Right ventricle myocardium inferior (tissue), 1 donor: ENCODE data around the gene ST6GAL1. TPM values are rescaled to one million over a fixed set of nuclear protein-coding genes. Genes with fewer than 3 reads are reported as not detected.
"Not testable (repeated sequence)": the region's sequence is repeated elsewhere in the genome, so short reads cannot be mapped to it uniquely, and the experiment has no call there.

Experiments used
- ATAC-seq: fragments of 200-7000 bp; cut with Tn5 transposase; one replicate; pipeline ENCODE4 v1.9.1; 2020; ENCODE audit warnings: mild to moderate bottlenecking, moderate library complexity
- DNase-seq: peaks from one replicate; pipeline ENCODE4 v3.0.0; 2021; ENCODE audit errors: missing footprints
- intact Hi-C: fragments of 100-400 bp; cut with DNase I; formaldehyde crosslinking; loops from one replicate; pipeline ENCODE4 v1.11.0; 2022
- total RNA-seq: library from RNA; stranded (reverse); fragmentation: NEBNext Ultra II Directional; extraction: Animal tissue kit (Norgen Biotek cat#: 25700); gene quantifications from one replicate; pipeline ENCODE4 v1.2.1, GENCODE V29; 2021
- donor health status: DM: no; HTN: yes; CAD: no; lungs with severe emphysema.

Gene ST6GAL1
- total RNA-seq, 1 donor from 2014 or later = 77.1 TPM

DNA sequence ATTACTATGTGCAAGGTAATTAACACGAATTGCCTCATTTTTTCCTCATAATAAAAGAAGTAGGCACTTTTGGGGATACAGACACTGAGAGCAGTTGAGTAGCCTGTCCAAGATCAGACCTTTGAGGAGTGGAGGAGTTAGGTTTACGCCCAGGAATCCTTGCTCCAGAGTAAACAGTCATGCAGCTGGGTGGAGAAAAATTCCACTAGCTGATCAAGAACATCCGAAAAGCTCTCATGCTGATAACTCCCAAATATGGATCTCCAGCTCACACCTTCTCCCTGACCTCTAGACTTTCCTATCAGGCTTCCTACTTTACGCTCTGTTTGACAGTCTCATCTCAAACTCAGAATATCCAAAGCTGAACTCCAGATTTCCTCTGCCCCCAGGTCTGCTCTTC, 53.3 kb downstream of the ST6GAL1 start:
- intact Hi-C loops = no loop called here
- no peak for ATAC-seq

DNA sequence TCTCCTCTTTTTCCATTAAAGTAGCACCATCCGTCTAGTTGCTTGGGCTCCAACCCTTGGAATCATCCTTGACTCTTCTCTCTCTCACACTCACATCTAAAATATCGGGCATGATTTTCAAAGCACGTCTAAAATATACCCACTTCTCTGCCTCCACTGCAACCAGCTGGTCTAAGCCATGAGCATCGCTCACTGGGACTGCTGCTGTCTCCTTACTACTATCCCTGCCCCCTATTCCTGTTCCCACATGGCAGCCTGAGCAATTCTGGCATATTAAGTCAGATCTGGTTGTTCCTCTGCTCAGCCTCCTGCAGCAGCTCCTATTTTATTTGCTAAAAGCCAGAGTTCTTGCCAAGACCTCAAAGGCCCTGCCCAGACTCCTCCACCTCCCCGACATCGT, 53.7 kb downstream of the ST6GAL1 start:
- no peak for ATAC-seq
- intact Hi-C loops = no loop called here

More for the DNA sequence above, 53.3 kb downstream of the ST6GAL1 start:
- DNase-seq = no peak

DNA sequence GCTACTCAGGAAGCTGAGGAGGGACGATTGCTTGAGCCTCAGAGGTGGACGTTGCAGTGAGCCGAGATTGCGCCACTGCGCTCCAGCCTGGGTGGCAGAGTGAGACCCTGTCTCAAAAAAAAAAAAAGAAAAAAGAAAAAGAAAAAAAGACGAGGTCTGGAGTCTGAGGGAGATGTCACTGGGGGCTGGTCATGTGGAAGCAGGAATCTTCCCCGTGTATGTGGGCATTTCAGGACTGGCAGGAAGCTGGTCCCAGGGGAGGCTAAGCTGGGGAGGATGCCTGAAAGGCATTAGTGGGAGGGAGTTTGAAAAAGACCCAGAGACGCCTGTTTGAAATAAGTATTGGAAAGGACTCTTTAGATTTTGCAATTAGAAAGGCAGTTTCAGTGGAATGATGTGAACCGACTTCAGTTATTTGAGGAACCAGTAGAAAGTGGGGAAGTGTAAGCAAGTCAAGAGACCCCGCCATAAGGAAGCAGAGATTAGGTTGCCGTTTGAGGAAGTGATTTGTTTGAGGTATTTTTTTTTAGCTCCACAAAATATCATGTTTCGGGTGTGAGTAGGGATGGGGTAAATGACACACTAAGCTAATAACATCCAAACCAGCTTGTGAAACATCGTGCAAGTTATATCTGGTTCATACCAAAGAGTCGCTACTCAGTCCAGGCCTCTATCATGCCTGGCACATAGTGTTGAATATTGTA, 55.5 kb downstream of the ST6GAL1 start:
- ATAC-seq (peak; percentile 35), DNase-seq (no peak)
- intact Hi-C loops = no loop called here

More for the DNA sequence above, 53.7 kb downstream of the ST6GAL1 start:
- DNase-seq = no peak

DNA sequence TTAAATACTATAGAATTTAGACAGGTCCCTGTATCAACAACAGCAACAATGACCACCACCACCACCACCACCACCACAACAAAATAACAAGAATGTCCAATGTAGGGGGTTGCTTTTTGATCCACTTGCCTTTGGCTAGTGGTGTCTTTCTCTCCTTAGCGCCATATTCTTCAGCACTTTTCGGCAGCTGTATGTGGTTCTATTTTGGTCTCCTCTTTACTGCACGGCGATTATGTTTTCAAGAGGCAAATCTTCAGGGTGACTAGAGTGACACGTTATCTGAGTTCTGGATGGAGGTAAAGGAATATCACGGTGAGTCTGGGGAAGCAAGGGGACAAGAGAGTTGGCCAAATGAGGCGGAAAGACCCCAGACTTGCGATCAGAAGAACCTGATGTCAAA, 56.1 kb downstream of the ST6GAL1 start:
- ATAC-seq (no peak), DNase-seq (no peak)
- intact Hi-C loops = no loop called here

DNA sequence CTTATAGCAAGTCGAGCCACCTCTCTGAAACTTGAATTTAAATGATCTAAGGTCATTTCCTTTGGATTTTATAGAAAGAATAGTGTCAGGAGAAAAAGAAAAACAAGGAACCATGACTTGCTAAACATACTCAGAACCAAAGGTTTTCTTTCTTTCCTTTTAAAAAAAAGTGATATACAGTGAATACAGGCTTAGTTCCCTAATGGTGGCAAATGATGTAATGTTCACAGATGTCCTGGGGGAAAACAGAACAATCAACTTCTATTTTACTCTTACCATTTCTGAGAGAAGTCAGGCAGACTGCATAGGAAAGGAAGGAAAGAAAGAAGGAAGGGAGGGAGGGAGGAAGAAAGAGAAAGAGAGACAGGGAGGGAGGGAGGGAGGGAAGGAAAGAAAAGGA, 56.5 kb downstream of the ST6GAL1 start:
- intact Hi-C loops = no loop called here
- no peak for ATAC-seq
- DNase-seq = no peak

DNA sequence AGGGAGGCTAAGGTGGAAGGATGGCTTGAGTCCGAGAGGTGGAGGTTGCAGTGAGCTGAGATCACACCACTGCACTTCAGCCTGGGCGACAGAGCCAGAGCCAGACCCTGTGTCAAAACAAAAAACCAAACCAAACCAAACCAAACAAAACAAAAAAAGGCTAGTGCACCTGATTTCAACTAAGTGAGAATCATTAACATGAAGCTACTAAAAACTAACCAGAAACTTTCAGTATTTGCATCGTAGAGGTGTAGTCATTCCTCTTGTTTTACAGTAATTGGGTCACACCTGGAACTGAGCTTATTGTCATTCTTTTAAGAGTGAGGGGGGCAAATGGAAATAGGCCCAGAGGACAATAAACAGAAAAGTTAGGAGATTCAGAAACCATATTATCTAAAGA, 58.5 kb downstream of the ST6GAL1 start:
- DNase-seq = no peak
- no peak for ATAC-seq
- intact Hi-C loops = no loop called here

DNA sequence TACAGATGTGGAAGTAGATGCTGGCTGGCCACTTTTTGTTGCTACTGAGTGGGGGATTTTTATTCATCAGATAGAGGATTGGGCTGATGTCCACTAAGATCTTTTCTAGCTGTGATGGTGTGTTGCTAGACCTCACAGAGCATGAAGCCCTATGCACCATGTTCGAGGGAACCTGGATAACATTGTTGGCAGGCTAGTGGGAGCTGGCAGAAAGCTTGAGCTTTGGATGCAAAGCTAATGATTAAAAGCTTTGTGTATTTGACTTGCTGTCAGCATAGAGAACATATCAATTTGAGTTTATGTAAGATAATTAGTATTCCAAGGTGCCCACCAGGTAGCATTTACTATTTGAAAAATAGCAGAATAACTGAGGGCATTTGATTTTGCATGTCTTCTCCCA, 59.1 kb downstream of the ST6GAL1 start:
- peak; percentile 23 for ATAC-seq
- intact Hi-C loops = no loop called here

DNA sequence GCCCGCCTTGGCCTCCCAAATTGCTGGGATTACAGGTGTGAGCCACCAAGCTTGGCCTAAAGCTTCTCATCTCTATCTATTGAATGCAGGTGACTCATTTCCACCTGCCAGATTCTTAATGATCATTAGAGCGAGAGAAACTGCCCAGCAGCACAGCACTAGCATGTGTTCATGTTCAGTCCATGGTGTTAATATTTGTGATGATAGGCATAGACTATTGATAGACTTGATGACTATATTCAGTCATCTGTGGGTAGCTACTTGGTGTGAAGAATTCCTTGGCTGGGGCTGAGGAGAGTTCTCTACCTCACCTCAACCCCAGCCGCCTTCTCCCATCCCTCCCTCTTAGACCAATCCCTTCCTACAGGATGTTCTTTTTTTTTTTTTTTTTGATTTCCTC, 60.0 kb downstream of the ST6GAL1 start:
- intact Hi-C loops = no loop called here
- ATAC-seq (no peak), DNase-seq (no peak)

More for the DNA sequence above, 59.1 kb downstream of the ST6GAL1 start:
- no peak for DNase-seq

DNA sequence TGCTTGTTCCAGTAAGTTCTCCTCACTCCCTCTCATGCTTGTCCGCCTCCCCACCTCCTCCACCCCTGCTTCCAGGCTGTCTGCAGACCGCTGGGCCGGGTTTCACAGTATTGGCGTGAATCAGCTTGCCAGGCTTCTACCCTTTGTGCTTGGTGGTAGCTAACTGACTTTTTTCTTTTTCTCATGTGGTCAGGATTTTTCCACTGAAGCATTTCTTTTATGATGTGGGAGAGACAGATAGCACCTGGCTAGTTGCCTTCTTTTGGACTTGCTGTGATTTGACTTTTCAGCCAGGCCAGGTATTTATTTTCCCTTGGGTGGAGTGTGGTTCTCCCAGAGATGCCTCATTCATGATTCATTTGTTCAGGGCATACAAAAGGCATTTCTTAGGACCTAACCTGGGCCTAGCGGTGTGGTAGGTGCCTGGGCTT, 60.6 kb downstream of the ST6GAL1 start:
- intact Hi-C loops = no loop called here
- DNase-seq = no peak
- ATAC-seq = no peak

DNA sequence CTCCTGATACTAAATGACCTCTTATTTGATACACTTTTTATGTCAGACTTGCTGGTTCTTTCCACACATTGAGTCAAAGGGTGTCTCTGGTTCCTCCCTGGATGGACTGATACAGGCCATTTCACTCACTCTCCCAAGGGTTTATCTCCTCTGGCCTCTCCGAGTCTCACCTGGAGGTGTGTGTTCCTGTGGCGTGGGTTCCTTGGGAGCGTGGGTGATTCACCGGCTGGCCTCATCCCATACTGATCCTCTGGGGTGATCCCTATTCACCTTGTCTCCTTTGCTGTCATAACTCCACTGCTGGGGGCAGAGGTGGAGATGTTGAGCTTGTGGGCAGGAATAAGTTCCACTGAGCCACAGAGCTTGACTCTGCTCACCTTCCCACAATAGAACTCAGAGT, 61.1 kb downstream of the ST6GAL1 start:
- no peak for DNase-seq
- intact Hi-C loops = no loop called here
- ATAC-seq = no peak

DNA sequence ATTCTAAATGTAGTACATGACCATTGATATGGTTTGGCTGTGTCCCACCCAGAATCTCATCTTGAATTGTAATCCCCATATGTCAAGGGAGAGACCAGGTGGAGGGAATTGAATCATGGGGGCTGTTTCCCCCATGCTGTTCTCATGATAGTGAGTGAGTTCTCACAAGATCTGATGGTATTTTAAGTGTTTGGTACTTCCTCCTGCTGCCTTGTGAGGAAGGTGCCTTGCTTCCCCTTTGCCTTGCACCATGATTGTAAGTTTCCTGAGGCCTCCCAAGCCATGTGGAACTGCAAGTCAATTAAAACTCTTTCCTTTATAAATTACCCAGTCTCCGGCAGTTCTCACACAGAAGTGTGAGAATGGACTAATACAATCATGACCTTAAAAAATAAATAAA, 61.8 kb downstream of the ST6GAL1 start:
- DNase-seq, intact Hi-C loops, ATAC-seq: not testable (repeated sequence)

DNA sequence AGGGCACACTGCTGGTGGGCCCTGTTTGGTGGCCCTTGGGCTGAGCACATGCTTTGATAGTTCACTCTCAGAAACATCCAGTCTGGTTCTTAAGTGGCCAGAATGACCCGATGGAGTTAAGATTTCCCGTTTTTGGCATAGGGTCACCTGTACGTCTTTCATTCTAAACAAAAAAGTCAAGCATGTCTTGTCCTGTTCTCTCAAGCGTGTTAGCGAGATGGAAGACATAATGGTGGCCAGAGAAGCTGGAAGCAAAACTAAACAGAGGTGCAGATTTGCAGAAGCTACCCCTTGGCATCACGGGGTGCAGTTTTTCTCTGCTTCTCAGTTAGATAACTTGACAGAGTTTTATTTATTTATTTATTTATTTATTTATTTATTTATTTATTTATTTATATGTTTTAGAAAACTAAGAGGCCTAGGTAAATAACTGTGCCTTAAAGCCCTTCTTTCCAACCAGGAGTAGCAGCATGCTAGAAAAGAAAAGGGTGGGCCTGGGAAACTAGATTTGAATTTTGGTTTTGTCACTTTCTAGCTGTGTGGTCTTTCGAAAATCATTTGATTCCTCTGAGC, 63.0 kb downstream of the ST6GAL1 start:
- intact Hi-C loops = no loop called here
- no peak for DNase-seq
- ATAC-seq = no peak

DNA sequence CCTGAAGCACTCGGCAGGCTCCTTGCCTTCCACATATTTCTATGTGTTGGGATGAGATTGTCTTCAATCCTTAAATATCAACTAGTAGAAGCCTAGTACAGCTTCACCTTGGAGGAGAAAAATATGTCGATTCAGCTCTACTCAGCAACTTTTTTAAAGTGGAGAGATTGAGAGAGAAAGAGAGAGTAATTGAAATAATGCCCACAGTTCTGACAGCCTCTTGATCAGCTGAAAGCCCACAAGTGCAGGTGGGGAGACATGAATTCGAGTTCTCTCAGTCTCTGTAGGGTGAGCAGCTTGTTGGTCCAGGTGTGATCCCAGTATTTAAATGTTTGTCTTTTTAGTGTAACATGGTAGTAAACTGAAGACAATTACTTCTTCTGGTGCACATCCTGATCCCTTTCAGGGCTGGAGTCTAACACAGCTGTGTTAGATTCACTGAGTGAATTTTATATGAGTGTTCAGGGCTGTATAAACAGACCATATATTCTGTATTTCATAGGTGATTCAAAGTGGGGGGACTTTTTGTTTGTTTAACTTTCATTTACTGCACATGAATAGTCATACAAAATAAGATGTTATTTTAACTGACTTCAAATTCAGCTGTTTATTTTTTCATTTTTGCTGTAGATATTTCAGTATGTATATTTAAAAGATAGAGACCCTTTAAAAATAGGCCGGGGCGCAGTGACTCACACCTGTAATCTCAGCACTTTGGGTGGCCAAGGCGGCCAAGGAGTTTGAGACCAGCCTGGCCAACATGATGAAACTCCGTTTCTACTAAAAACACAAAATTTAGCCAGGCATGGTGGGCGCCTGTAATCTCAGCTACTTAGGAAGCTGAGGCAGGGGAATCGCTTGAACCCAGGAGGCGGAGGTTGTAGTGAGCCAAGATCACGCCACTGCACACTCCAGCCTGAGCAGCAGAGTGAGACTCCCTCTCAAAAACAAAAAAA, 64.0 kb downstream of the ST6GAL1 start:
- no peak for ATAC-seq
- DNase-seq = no peak
- intact Hi-C loops = no loop called here

DNA sequence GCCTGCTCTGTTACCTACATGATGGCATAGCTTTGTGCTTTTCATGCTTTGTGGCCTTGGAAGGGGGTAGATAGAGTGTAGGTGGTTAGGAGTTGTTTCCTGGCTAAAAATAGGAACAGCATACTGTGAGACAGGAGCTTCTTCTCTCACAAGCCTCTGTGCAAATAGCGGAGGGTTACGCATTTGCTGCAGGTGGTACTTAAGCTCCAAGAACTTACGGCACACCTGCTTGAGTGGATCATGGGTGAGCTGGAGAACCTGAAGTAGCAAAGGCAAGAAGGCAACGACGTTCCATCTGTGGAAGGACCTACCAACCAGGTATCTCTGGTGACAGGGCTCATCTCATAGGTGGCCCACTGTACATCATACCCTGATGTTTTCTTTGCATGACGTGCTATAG, 66.0 kb downstream of the ST6GAL1 start:
- ATAC-seq = no peak
- DNase-seq = no peak
- intact Hi-C loops = no loop called here

DNA sequence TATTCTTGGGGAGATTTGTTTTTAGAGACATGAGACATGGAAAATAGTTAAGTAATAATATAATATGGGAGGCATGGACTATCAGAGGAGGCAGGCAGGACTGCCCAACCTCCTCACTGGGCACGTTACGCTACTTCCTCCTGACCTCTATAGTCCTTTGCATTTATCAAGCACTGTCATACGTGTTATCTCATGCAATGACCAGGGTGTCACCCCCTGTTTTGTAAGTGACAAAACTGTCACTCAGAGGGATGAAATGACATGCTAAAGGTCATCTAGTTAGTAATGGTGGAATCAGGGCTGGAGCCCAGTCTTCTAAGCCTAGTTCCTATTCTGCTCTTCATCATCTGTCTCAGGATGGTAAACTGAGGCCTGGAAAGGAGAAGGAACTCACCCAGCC, 66.7 kb downstream of the ST6GAL1 start:
- no peak for DNase-seq
- intact Hi-C loops = no loop called here
- ATAC-seq = no peak

DNA sequence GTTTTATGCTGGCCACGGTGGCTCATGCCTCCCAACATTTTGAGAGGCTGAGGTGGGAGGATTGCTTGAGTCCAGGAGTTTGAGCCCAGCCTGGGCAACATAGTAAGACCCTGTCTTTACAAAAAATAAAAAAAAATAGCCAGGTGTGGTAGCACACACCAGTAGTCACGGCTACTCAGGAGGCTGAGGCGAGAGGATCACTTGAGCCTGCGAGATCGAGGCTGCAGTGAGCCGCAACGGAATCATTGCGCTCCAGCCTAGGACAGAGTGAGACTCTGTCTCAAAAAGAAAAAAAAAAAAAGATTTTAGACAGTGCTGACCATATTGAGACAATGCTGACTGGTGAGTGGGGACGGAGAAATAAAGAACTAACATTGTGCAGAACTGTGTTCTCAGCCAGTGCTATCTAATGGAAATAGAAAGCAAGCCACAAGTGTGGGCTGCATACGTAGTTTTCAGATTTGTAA, 67.2 kb downstream of the ST6GAL1 start:
- DNase-seq (no peak), ATAC-seq (no peak)
- intact Hi-C loops = no loop called here

DNA sequence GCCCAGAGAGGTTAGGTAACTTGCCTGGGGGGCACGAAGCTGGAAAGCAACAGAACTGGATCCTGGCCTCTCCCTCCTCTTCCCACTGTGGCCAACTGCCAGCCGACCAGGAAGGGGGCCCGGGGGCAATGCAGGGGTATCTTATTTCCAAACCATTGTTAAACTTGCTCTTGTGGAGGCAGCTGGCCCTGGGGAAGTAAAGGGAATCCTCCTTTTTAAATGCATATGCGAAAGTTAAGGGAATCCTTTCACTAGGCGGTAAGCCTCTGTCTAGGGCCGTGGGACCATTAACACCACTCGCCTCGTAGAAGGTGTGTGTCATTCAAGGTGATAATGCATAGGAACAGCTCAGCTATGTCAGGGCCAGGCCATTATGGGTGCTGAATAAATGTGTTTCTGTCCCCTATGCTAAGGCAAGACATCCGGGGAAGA, 68.6 kb downstream of the ST6GAL1 start:
- ATAC-seq = no peak
- DNase-seq = no peak
- intact Hi-C loops = no loop called here

DNA sequence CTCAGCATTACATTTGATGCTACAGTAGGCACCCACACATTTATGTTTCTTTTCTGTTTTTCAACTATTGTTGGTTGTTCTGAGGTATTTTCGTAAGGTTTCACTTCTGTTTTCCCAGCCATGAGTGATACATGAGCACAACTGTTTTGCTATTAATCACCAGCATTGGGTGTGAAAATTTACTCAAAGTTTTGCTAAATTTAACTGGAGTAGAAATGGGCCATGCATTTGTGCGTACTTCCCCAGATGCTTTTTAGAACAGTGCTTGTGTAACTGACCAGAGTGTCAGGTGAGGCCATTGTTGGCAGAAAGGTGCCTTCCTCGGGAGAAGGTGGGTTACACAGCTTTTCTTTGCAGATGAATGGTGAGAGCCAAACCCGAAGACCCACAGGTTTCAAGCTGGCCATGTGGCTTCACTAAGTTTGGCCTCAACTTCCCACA, 70.4 kb downstream of the ST6GAL1 start:
- ATAC-seq (no peak), DNase-seq (no peak)
- intact Hi-C loops = no loop called here

DNA sequence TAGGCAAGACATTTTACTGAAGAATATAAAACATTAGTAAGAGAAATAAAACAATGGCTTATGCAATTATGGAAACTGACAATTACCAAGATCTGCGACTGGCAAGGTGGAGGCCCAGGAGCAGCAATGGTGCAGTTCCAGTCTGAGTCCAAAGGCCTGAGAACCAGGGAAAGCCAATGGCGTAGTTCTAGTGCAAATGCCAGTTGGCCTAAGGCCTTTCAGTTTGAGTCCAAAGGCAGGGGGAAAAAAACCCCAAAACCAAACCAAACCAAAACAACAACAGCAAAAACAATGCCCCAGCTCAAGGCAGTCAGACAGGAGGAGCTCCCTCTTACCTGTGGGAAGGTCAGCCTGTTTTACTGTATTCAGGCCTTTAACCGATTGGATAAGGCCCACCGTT, 72.6 kb downstream of the ST6GAL1 start:
- ATAC-seq (no peak), DNase-seq (no peak)
- intact Hi-C loops = no loop called here
